IgD-negative memory B cell (primary cell): ENCODE measurements around the gene MYBBP1A. TPM values are rescaled to one million over a fixed set of nuclear protein-coding genes. Genes with fewer than 3 reads are reported as not detected.
"Not testable (repeated sequence)": the region's sequence is repeated elsewhere in the genome, so short reads cannot be mapped to it uniquely, and the experiment has no call there.

ENCODE experiments used
- H3K27ac Mint-ChIP-seq, 3 donors: one replicate each; pipeline ENCODE4 v1.8.0; 2020 to 2022; ENCODE audit warnings: mild to moderate bottlenecking in 3 of 3, mixed read lengths in 3 of 3, moderate library complexity in 1 of 3
- H3K27me3 Mint-ChIP-seq: one replicate; pipeline ENCODE4 v1.8.0; 2021; ENCODE audit warnings: mixed read lengths
- H3K36me3 Mint-ChIP-seq: one replicate; pipeline ENCODE4 v1.8.0; 2020; ENCODE audit warnings: mild to moderate bottlenecking, mixed read lengths
- H3K4me1 Mint-ChIP-seq, 3 donors: one replicate each; pipeline ENCODE4 v1.8.0; 2020 to 2022; ENCODE audit warnings: mixed read lengths in 3 of 3, mild to moderate bottlenecking in 1 of 3
- H3K4me3 Mint-ChIP-seq, 4 donors: one replicate each; pipeline ENCODE4 v1.8.0; 2020 to 2022; ENCODE audit warnings: mild to moderate bottlenecking in 4 of 4, mixed read lengths in 4 of 4, moderate library complexity in 3 of 4
- H3K9me3 Mint-ChIP-seq, 3 donors: one replicate each; pipeline ENCODE4 v1.8.0; 2020 to 2021; ENCODE audit warnings: mixed read lengths in 3 of 3, mild to moderate bottlenecking in 1 of 3
- polyA plus RNA-seq: library from polyadenylated mRNA; unstranded; fragments of 300-500 nt; fragmentation: Illumina TruSeq; gene quantifications from one replicate; pipeline ENCODE4 v1.2.3, GENCODE V29; 2021

The MYBBP1A gene
- polyA plus RNA-seq, 1 donor from 2014 or later = 28.5 TPM

DNA sequence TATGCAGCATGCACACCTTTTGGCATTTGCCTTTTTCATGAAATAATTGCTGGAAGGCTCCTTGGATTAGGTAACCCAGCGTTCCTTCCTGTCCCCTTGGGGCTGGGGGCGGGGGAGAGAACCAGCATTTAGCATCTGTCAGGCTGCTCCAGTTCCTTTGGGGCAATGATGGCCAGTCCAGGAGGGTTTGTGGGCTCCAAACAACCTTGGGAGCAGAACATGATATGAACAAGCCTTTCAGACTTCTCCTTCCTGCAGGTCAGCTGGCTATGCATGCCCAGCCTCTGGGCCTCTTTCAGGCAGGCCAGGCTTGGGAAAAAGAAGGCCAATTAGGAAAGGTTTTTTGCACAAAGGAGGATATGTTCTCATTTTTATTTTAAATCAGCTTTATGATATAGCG is 28.0 kb upstream of the MYBBP1A start:
- Mint-ChIP-seq H3K36me3 (peaks cover 2% of the 10 kb centered on the region), H3K27me3 (peaks cover 25% of the 10 kb centered on the region), H3K27ac (no peak overlapping the region), H3K4me3 (peak overlapping the region in 1 of 4 donors; percentile 38), H3K9me3 (no peaks in the 10 kb centered on the region), H3K4me1 (peaks cover 0 to 3% (median 3%) of the 10 kb centered on the region in 3 donors)

DNA sequence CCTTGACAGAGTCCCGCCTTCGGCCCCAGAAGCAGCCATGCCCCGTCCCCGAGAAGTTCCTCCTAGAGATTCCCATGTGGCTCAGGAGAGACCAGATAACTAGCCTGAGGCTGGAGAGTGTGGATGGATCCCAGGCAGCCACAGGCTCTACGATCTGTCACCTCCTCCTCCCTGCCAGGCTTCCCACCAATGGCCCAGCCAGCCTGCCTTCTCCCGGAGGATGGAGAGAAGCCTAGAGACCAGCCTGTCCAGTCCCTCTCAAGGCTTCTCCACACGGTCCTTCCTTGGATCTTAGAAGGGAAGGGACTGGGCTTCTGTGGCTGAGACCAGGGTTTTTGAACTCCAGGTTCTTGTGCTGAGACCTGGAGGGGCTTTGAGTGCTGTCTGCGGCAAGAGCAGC is 27.5 kb upstream of the MYBBP1A start:
- no peak overlapping the region for H3K27ac Mint-ChIP-seq

DNA sequence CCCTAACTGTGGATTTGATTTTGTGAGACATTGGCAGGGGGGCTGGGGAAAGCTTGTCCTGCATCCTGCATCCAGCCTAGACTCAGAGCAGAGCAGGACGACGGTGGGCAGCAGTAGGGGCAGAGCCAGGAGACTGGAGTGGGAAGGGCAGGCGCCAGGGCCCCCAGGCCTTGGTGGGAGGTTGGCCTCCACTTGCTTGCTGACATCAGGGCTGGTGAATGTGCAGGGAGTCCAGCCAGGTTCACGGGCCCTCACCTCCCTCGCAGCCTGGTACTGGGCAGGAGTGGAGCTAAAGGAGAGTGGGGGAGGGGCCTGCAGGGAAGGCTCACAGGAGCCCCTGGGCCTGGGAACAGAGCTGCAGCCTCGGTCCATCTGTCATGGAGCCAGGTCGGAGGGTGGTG is 26.9 kb upstream of the MYBBP1A start:
- no peak overlapping the region for H3K27ac Mint-ChIP-seq

More for the DNA sequence above, 27.5 kb upstream of the MYBBP1A start:
- H3K36me3 Mint-ChIP-seq = peaks cover 2% of the 10 kb centered on the region
- peaks cover 0 to 3% (median 3%) of the 10 kb centered on the region in 3 donors for H3K4me1 Mint-ChIP-seq
- peak overlapping the region in 1 of 4 donors; percentile 9 for H3K4me3 Mint-ChIP-seq
- H3K27me3 Mint-ChIP-seq = peaks cover 25% of the 10 kb centered on the region
- no peaks in the 10 kb centered on the region for H3K9me3 Mint-ChIP-seq

DNA sequence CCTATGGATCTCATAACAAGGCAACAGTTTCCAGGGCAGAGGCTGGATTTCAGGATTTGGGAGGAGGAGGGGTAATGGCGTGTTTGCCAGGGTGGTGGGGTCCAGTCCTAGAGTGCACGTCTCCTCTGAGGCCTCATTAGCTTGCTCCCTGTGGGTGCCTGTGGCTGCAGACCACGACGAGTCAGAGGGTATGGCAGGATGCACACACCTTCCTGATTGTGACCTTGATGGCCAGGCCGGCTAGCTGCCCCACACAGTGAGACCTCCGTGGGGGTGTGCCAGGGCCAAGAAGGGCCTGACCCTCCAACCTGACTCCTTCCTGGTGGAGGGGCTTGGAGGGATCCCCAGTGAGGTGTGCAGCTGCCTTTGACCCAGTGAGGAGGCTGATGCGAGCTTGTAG is 25.1 kb upstream of the MYBBP1A start:
- Mint-ChIP-seq H3K9me3 (no peaks in the 10 kb centered on the region), H3K27me3 (peaks cover 20% of the 10 kb centered on the region), H3K4me3 (peak overlapping the region in 1 of 4 donors; percentile 54), H3K27ac (no peak overlapping the region), H3K4me1 (peaks cover 0 to 3% (median 3%) of the 10 kb centered on the region in 3 donors), H3K36me3 (peaks cover 2% of the 10 kb centered on the region)

More for the DNA sequence above, 26.9 kb upstream of the MYBBP1A start:
- Mint-ChIP-seq H3K4me1 (peaks cover 0 to 3% (median 3%) of the 10 kb centered on the region in 3 donors), H3K27me3 (peaks cover 25% of the 10 kb centered on the region), H3K4me3 (peak overlapping the region in 1 of 4 donors; percentile 61), H3K36me3 (peaks cover 2% of the 10 kb centered on the region), H3K9me3 (no peaks in the 10 kb centered on the region)

DNA sequence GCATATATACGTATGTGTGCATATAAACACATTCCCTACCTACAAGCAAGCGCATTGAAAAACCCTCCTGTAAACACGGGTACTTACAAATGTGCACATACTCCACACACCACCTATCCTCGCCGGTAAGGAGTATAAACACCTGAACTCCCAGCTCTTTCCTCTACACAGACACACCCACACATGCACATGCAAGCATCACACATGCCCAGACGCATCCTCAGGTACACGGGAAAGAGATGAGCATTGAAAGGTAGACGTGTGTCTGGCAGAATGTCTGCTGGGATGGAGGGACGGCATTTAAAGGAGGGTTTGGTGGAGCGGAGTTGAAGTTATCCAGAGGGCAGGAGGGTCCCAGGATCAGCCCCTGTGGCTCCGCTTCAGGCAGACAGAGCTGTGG is 24.5 kb upstream of the MYBBP1A start:
- Mint-ChIP-seq H3K36me3 (peaks cover 2% of the 10 kb centered on the region), H3K27me3 (peaks cover 17% of the 10 kb centered on the region), H3K9me3 (no peaks in the 10 kb centered on the region), H3K4me1 (peaks cover 0 to 3% (median 0%) of the 10 kb centered on the region in 3 donors), H3K4me3 (no peak overlapping the region), H3K27ac (peak overlapping the region in 1 of 3 donors; percentile 33)

DNA sequence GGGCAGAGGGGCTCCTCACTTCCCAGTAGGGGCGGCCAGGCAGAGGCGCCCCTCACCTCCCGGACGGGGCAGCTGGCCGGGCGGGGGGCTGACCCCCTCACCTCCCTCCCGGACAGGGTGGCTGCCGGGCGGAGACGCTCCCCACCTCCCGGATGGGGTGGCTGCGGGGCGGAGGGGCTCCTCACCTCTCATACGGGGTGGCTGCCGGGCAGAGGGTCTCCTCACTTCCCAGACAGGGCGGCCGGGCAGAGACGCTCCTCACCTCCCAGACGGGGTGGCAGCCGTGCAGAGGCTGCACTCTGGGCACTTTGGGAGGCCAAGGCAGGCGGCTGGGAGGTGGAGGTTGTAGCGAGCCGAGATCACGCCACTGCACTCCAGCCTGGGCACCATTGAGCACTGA is 23.2 kb upstream of the MYBBP1A start:
- not testable (repeated sequence) for H3K4me3 Mint-ChIP-seq, H3K4me1 Mint-ChIP-seq, H3K36me3 Mint-ChIP-seq, H3K27ac Mint-ChIP-seq, H3K9me3 Mint-ChIP-seq
- H3K27me3 Mint-ChIP-seq = peaks cover 14% of the 10 kb centered on the region

DNA sequence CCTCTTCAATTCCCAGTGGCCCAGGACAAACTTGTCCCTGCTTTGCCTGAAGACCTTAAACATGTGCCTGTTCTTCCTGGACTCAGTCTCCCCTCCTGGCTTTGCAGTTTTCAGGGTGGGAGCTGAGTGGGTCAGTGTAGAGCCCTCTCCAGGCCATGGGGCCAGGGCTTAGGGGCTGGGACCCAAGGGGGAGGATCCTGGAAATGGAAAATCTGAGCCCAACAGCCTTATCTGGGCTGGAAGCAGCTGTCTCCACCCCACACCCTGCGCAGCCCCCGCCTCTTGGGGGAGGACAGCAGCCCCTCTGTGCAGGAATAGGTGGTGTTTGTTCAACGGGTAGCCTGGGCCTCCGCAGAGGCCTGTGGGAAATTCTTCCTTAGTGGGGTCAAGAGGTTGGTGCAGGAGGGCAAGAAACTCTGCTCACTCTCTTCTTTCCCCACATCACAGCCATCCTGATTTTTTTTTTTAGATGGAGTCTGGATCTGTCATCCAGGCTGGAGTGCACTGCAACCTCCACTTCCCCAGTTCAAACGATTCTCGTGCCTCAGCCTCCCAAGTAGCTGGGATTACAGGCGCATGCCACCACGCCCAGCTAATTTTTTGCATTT is 22.3 kb upstream of the MYBBP1A start:
- Mint-ChIP-seq H3K36me3 (no peaks in the 10 kb centered on the region), H3K4me3 (no peak overlapping the region), H3K4me1 (peaks cover 0 to 6% (median 5%) of the 10 kb centered on the region in 3 donors), H3K9me3 (no peaks in the 10 kb centered on the region), H3K27ac (no peak overlapping the region), H3K27me3 (peaks cover 9% of the 10 kb centered on the region)

DNA sequence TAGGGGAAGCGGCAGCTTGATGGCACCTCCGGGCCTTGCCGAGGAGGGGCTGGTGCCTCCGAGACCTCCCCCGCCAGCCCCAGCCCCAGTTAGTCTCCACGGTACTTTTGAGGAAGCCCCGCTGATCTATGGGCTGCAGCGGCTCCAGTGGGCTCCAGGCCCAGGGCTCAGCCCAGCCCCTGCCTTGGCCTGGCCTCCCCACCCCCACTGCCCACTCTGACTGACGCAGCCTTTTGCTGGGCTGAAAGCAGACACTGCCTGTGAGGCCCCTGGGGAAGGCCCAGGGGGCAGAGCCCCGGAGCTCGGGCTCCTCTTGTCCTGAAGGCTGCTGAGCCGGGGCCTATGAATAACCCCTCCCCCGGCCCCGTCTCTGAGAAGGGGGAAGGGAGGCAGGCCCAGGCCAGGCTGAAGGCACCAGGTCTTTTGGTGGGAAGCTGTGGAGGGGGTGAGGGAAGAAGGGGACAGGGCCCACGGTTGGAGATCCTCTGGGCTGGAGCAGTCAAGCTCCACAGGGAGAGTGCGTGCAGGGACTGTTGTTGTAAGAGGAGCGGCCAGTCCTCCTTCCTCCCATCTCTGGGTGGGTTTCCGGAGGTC is 21.6 kb upstream of the MYBBP1A start:
- Mint-ChIP-seq H3K9me3 (no peaks in the 10 kb centered on the region), H3K36me3 (no peaks in the 10 kb centered on the region), H3K4me3 (no peak overlapping the region), H3K27ac (no peak overlapping the region), H3K27me3 (peaks cover 4% of the 10 kb centered on the region), H3K4me1 (peaks cover 0 to 6% (median 5%) of the 10 kb centered on the region in 3 donors)

DNA sequence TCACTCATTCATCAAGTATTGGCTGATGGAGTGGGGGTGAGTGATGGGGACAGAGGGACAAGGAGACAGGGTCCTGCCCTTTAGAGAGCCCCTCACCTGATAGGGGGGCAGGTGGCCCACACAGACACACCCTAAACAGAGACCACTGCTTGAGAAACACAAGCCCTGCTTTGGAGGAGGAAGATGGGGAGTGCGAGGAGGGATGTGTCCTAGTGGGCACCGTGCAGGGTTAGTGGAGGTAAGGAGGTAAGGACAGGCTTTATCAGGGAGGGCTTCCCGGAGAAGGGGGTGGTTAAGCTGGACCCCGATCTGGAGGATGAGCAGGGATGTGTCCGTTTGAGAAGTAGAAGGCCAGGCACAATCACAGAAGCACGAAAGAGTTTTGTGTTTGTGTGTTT is 21.0 kb upstream of the MYBBP1A start:
- H3K27me3 Mint-ChIP-seq = peaks cover 4% of the 10 kb centered on the region
- H3K27ac Mint-ChIP-seq = no peak overlapping the region
- no peaks in the 10 kb centered on the region for H3K9me3 Mint-ChIP-seq
- peaks cover 0 to 6% (median 5%) of the 10 kb centered on the region in 3 donors for H3K4me1 Mint-ChIP-seq
- H3K4me3 Mint-ChIP-seq = peak overlapping the region in 1 of 4 donors; percentile 47
- no peaks in the 10 kb centered on the region for H3K36me3 Mint-ChIP-seq

DNA sequence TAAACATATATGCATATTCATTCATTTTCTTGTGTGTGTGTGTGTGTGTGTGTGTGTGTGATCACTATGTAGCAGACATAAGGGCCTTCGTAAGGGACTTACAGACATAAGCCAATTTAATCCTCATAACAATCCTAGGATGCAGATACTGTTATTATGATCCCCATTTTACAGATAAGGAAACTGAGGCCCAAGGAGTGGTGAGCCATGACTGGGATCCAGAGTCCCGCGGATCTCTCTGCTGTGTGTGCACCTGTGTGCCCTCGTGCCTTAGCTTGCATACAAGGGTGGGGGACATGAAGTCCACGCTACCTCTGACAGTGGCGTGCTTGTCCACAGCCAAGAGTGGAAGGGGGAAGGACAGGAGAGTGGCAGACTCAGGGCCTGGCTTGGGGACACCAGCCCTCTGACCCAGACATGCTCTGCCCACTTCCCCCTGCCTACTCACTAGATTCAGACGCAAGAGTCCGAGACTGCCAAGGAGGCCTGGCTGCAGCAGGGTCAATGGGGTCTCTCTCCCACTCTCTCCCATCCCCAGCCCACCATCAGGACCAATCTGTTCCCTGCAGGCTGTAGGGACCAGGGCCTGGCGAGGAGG is 19.4 kb upstream of the MYBBP1A start:
- H3K27ac Mint-ChIP-seq = no peak overlapping the region

DNA sequence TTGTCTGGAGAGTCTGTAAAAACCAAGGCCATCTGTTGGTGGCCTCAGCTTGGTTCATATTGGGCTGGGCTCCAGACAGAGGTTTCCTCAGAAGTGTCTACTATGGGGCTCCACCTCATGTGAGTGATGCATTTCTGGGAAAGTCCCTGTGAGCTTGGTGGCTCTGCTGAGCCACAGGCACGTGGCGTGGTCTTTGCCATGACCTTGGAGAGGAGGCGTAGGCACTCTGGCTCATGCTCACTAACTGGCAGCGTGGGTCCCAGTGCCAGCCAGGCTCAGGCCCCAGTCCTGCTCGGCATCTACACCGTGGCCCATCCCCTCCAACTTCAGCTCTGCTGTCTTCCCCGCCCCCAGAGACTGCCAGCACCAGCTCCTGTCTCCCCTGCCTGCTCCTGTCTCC is 18.5 kb upstream of the MYBBP1A start:
- H3K4me1 Mint-ChIP-seq = peaks cover 0 to 7% (median 6%) of the 10 kb centered on the region in 3 donors
- no peaks in the 10 kb centered on the region for H3K36me3 Mint-ChIP-seq
- no peaks in the 10 kb centered on the region for H3K9me3 Mint-ChIP-seq
- no peak overlapping the region for H3K4me3 Mint-ChIP-seq
- no peak overlapping the region for H3K27ac Mint-ChIP-seq
- peaks cover 2% of the 10 kb centered on the region for H3K27me3 Mint-ChIP-seq

More for the DNA sequence above, 19.4 kb upstream of the MYBBP1A start:
- H3K4me3 Mint-ChIP-seq = no peak overlapping the region
- no peaks in the 10 kb centered on the region for H3K9me3 Mint-ChIP-seq
- peaks cover 2% of the 10 kb centered on the region for H3K27me3 Mint-ChIP-seq
- H3K36me3 Mint-ChIP-seq = no peaks in the 10 kb centered on the region
- H3K4me1 Mint-ChIP-seq = peaks cover 0 to 7% (median 6%) of the 10 kb centered on the region in 3 donors

DNA sequence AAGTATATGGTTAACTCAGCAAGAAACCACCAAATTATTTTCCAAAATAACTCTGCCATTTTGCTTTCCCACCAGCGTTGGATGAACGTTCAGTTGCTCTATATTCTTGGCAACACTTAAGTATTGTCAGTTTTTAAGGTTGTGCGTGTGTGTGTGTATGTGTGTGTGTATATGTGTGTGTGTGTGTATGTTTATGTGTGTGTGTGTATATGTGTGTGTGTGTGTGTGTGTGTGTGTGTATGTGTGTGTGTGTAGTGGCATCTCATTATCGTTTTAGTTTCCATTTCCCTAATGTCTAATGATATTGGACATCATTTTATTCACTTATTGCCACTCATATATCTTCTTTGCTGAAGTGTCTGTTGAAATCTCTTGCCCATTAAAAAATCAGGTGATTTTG is 17.9 kb upstream of the MYBBP1A start:
- Mint-ChIP-seq H3K36me3 (no peaks in the 10 kb centered on the region), H3K27ac (no peak overlapping the region), H3K4me3 (no peak overlapping the region), H3K4me1 (peaks cover 0 to 7% (median 6%) of the 10 kb centered on the region in 3 donors), H3K9me3 (no peaks in the 10 kb centered on the region), H3K27me3 (peaks cover 2% of the 10 kb centered on the region)

DNA sequence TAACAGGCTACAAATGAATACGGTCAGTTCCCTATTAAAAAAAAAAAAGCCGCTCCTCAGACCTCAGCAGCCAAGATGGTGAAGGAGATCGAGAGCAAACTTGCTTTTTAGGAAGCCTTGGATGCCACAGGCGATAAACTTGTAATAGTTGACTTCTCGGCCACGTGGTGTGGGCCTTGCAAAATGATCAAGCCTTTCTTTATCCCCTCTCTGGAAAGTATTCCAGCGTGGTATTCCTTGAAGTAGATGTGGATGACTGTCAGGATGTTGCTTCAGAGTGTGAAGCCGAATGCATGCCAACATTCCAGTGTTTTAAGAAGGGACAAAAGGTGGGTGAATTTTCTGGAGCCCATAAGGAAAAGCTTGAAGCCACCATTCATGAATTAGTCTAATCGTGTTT is 16.9 kb upstream of the MYBBP1A start:
- H3K27me3 Mint-ChIP-seq = peaks cover 2% of the 10 kb centered on the region
- no peaks in the 10 kb centered on the region for H3K36me3 Mint-ChIP-seq
- H3K4me1 Mint-ChIP-seq = peaks cover 0 to 7% (median 6%) of the 10 kb centered on the region in 3 donors
- H3K27ac Mint-ChIP-seq = no peak overlapping the region
- H3K9me3 Mint-ChIP-seq = no peaks in the 10 kb centered on the region
- no peak overlapping the region for H3K4me3 Mint-ChIP-seq

DNA sequence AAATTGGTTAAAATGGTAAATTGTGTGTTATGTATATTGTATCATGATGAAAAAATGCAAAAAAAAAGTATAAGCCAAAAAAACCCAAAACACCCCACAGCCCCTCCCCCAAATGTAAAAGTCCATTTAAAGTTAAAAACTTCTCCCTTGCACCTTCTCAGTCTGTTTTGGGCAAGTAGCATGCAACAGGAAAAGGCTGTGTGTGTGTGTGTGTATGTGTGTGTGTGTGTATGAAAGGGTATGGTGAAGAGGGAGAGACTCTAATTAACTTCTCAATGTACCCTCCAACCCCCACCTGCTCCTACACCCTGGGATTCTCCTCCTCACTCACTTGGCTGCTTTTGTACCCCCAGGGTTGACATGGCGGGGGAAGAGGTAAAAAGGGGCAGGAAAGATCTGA is 14.4 kb upstream of the MYBBP1A start:
- H3K27me3 Mint-ChIP-seq = peaks cover 6% of the 10 kb centered on the region
- H3K27ac Mint-ChIP-seq = peak overlapping the region in 1 of 3 donors; percentile 74

DNA sequence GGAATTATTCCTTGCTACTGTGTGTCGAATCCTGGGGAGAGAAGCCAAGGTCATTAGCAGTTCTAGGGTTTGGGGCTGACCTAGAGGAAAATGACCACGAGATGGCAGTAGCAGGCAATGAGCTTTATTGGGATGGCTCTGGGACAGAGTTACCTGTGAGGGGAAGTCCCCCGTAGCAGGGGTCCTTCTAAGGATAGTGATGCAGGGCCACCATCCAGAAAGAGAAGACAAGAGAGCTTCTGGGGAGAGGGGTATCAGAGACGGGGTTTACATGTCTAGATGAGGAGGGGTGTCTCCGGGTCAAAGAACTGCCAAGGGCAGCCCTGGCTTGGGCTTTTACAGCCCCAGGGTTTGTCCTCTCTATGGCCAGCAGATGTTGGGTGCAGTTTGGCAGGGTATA is 11.6 kb upstream of the MYBBP1A start:
- Mint-ChIP-seq H3K27ac (no peak overlapping the region), H3K36me3 (no peaks in the 10 kb centered on the region), H3K4me3 (no peak overlapping the region), H3K4me1 (peaks cover 12 to 20% (median 18%) of the 10 kb centered on the region in 3 donors), H3K27me3 (peaks cover 3% of the 10 kb centered on the region), H3K9me3 (no peaks in the 10 kb centered on the region)

More for the DNA sequence above, 14.4 kb upstream of the MYBBP1A start:
- no peaks in the 10 kb centered on the region for H3K9me3 Mint-ChIP-seq
- peaks cover 6 to 14% (median 10%) of the 10 kb centered on the region in 3 donors for H3K4me1 Mint-ChIP-seq
- H3K36me3 Mint-ChIP-seq = no peaks in the 10 kb centered on the region
- no peak overlapping the region for H3K4me3 Mint-ChIP-seq
